ENCODE measurements around the gene TBC1D21. TPM values are rescaled to one million over a fixed set of nuclear protein-coding genes. Genes with fewer than 3 reads are reported as not detected.

TBC1D21 gene, protein sequence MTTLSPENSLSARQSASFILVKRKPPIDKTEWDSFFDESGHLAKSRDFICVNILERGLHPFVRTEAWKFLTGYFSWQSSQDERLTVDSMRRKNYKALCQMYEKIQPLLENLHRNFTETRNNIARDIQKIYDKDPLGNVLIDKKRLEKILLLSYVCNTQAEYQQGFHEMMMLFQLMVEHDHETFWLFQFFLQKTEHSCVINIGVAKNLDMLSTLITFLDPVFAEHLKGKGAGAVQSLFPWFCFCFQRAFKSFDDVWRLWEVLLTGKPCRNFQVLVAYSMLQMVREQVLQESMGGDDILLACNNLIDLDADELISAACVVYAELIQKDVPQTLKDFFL
- not detected for polyA plus RNA-seq (ENCODE audit: insufficient read length in 3 of 3)
- long read RNA-seq, donor 1, result 0 reads
- long read RNA-seq, donor 2, result 0 reads
- long read RNA-seq, donor 3, result 0 reads
- long read RNA-seq, donor 4, result 0 reads
- long read RNA-seq, donor 5, result 0 reads
- long read RNA-seq, donor 6, result 0 reads
- long read RNA-seq, donor 7, result 0 reads
- long read RNA-seq, donor 8, result 0 reads
- long read RNA-seq, donor 9, result 0 reads
- long read RNA-seq, donor 10, result 0 reads
- long read RNA-seq, donor 11, result 0 reads
- long read RNA-seq, donor 12, result 0 reads
- long read RNA-seq, donor 13, result 0 reads
- long read RNA-seq, donor 14, result 0 reads
- long read RNA-seq, donor 15, result 0 reads
- long read RNA-seq, donor 16, result 0 reads

DNA sequence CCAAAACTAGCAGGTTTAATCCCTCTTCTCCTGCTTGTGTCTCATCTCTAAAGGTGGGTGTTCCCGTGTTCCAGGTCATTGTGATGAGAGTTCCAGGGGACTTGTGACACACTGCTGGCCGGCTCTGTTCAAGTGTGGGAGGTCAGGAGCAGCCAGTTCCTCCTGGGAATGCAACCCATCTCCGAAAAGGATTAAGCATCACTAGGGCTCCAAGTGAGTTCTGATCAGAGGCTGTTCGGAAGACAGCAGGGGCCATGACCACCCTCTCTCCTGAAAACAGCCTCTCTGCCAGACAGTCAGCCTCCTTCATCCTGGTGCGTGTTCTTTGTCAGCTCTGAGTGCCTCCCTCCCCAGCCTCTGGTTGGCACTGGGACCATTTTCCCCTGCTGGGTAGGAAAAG is at the start of gene TBC1D21:
TBC1D21 (plus strand) TSS at position 109 of the 400 bp plus-strand sequence; CDS start at position 255, 146 bp downstream.
- no peak for DNase-seq

GRCh38 chr15:73826711-73827251 is 46.6 kb upstream of the TBC1D21 start:
- DNase-seq, result no peak

- DNase-seq, result no peak
These were observed 43.8 kb upstream of the TBC1D21 start for GRCh38 chr15:73829523-73829922.

- DNase-seq, result peak; percentile 17
These were observed 40.7 kb upstream of the TBC1D21 start for GRCh38 chr15:73832657-73833056.

- DNase-seq, result no peak
These were observed 36.5 kb upstream of the TBC1D21 start for GRCh38 chr15:73836845-73837244.

GRCh38 chr15:73838831-73839426 is 34.4 kb upstream of the TBC1D21 start:
- DNase-seq, result no peak

- DNase-seq, result no peak
These were observed 33.5 kb upstream of the TBC1D21 start for GRCh38 chr15:73839699-73840377.

DNA sequence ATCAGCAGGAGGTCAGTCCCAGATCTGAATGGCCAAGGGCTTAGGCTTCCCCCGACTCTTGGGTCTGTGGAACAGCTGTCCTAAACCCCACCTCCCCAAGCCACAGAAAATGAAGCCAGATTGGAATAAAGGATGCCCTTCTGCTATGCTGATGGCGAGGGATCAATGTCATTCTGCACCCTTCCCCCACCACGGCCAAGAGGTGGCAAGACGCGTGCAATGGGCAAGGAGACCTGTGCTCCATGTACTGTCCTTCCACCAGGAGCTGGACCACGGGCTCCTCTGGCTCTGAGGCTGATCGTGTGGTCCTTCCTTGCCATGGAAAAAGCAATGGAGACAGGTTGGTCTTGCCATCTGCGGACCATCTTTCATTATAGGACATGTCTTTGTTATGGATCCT is 32.6 kb upstream of the TBC1D21 start:
- DNase-seq, result no peak

GRCh38 chr15:73841756-73842725 is 31.3 kb upstream of the TBC1D21 start:
- DNase-seq, result no peak

DNA sequence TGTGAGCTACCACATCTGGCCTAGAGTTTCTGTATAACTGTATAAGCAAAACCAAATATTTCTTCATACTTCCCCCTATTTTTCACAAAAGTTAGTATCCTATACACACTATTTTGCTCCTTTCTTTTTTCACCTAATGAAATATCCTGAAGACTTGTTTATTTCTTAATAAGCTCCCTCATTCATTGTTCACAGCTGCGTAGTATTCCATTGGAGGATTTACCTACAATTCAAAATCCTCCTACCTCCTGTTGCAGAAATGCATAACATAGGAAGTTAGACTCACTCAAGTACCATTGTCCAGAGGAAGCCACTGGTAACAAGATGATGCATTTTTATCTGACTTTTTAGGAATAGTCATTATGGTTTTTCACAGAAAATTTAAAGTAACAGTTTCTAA is 29.6 kb upstream of the TBC1D21 start:
- no peak for DNase-seq

- no peak for DNase-seq
These were observed 29.0 kb upstream of the TBC1D21 start for GRCh38 chr15:73844356-73844755.

- DNase-seq, result no peak
These were observed 27.9 kb upstream of the TBC1D21 start for GRCh38 chr15:73845507-73845906.

DNA sequence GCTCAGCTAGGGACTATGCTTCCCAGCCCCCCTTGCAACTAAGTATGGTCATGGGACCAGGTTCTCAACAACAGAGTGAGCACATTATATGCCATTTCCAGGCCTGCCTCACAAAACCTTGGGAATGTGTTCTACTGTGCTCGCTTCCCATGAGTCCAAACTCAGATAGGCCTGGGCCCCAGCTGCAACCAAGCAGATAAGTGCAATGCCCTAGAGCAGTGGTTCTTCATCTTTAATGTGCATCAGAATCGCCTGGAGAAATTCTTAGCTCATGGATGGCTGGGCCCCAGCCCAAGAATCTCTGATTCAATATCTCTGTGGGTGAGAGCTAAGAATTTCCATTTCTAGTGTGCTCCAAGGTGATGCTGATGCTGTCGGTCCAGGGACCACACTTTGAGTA is 27.5 kb upstream of the TBC1D21 start:
- no peak for DNase-seq

DNA sequence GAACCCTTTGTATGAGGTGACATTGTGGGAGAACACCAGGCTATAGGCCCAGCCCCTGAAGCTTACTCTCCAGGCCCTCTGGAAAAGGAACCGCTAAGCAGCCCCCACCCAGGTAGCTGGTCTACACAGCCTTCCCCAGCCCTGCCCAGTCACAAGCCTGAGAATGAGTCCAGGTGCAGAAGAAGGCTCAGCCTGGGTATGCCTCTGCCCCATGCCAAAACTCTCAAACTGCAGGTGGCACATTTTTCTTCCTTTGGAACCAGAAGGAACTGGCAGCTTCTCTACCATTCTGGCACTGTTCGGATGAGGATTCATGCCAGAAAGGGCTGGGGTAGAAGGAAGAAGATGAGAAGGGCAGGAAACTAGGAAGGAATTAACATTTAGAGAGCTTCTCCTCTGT is 23.7 kb upstream of the TBC1D21 start:
- DNase-seq, result no peak

- no peak for DNase-seq
These were observed 23.1 kb upstream of the TBC1D21 start for GRCh38 chr15:73850228-73850627.

- peak; percentile 73 for DNase-seq
These were observed 21.7 kb upstream of the TBC1D21 start for GRCh38 chr15:73851689-73852088.

DNA sequence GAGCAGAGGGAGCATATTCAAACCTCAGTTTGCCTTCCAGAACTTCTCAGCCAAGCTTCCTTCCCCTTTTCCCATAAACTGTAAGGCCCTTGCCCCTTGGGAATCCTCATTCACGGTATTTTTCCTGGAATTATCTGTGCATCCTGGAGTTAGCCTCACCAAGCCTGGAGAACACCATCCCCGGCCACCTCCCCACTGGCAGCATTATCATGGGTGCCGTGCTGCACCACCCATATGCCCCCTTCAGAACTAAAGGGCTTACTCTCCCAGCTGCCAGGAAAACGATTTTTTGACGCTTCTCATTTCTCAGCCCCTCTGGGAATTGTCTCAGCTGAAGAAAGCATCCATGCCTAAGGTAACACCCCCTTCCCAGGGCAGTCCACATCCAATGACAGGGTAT is 20.9 kb upstream of the TBC1D21 start:
- DNase-seq, result no peak

GRCh38 chr15:73854265-73854664 is 19.1 kb upstream of the TBC1D21 start:
- DNase-seq, result no peak

DNA sequence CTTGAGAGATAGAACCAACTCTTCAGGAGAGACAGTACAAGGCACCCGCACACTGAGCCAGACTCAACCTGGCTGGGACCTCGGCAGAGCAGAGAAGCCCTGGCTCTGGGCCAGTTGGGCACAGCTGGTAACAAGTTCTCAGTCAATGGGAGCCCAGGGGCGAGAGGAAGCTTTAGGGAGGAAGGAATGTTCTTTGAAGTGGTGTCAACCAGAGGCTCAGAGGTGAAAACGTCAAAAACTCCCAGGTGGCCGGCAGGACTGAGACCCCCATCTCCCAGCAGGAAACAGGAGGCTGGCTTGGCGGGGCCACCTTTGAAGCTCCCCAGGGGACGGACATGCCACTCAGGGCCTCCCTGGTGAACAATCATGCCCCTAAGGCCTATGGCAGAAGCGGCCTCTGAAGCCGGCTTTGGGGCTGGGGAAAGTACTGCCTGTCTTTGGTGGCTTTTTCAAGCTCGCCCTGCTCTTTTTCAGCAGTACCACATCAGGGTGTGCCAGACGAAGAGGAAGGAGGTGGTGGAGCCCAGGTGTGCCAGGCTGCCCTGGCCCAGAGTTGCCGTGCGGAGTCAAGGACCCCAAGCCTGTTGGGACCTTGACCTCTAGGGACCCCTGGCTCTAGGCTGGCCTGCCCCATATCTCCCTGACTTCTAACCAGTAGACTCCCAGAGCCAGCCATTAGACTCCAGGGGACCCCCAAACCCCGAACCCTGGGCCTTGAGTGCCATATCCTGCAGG is 16.7 kb upstream of the TBC1D21 start:
- no peak for DNase-seq
